HepG2 (cell line): ENCODE results near the gene PUS7. TPM values are rescaled to one million over a fixed set of nuclear protein-coding genes. Genes with fewer than 3 reads are reported as not detected.

Source experiments
- AKNA ChIP-seq: sonication (generic); formaldehyde crosslinking; IDR thresholded peaks from 2 replicates; pipeline ENCODE4 v1.4.0; 2020; ENCODE audit warnings: missing genetic modification reagents, borderline replicate concordance
- DMAP1 ChIP-seq: IDR thresholded peaks from 2 replicates; pipeline ENCODE4 v1.6.1; 2016
- E2F2 ChIP-seq: sonication (generic); formaldehyde crosslinking; IDR thresholded peaks from 2 replicates; pipeline ENCODE4 v1.4.0; 2020; ENCODE audit warnings: missing genetic modification reagents, borderline replicate concordance
- EHMT2 ChIP-seq: fragments of 200-600 bp; sonication (generic); IDR thresholded peaks from 2 replicates; pipeline ENCODE4 v1.7.0; 2017; ENCODE audit warnings: antibody characterized with exemption, low read depth, low read length, borderline replicate concordance
- HHEX ChIP-seq: IDR thresholded peaks from 2 replicates; pipeline ENCODE4 v1.6.1; 2016; ENCODE audit warnings: control low read depth
- MAZ ChIP-seq, 2 experiments: sonication (generic) in 1 of 2; formaldehyde crosslinking in 1 of 2; IDR thresholded peaks; 2 replicates each; pipeline versions ENCODE4 v1.5.0 to v1.6.1; 2012 to 2020; ENCODE audit warnings: low read depth in 2 of 2, mild to moderate bottlenecking in 2 of 2, borderline replicate concordance in 1 of 2, improper control_type of control experiment in 1 of 2, low read length in 1 of 2, missing genetic modification reagents in 1 of 2, moderate library complexity in 1 of 2
- MYNN ChIP-seq: sonication (generic); formaldehyde crosslinking; IDR thresholded peaks from 2 replicates; pipeline ENCODE4 v1.4.0; 2020; ENCODE audit warnings: mild to moderate bottlenecking, low read depth, missing genetic modification reagents
- NAIF1 ChIP-seq: sonication (generic); formaldehyde crosslinking; IDR thresholded peaks from 2 replicates; pipeline ENCODE4 v1.5.0; 2020; ENCODE audit warnings: mild to moderate bottlenecking, missing genetic modification reagents, borderline replicate concordance
- PCBP2 ChIP-seq: fragments of 200-400 bp; formaldehyde crosslinking; optimal IDR thresholded peaks from 2 replicates; pipeline ENCODE3; 2018; ENCODE audit warnings: low read length, low read depth; ENCODE audit not compliant: poor library complexity, severe bottlenecking
- SAP130 ChIP-seq: IDR thresholded peaks from 2 replicates; pipeline ENCODE4 v1.6.1; 2016; ENCODE audit warnings: low read depth
- TERF1 ChIP-seq: sonication (generic); formaldehyde crosslinking; IDR thresholded peaks from 2 replicates; pipeline ENCODE4 v1.8.0; 2022; ENCODE audit warnings: mild to moderate bottlenecking, missing genetic modification reagents, moderate library complexity
- THAP11 ChIP-seq: IDR thresholded peaks from 2 replicates; pipeline ENCODE4 v1.6.1; 2016; ENCODE audit warnings: missing biosample characterization, missing genetic modification reagents
- THRA ChIP-seq: sonication (generic); formaldehyde crosslinking; IDR thresholded peaks from 2 replicates; pipeline ENCODE4 v1.4.0; 2020; ENCODE audit warnings: missing genetic modification reagents, borderline replicate concordance
- ZFP91 ChIP-seq: sonication (generic); formaldehyde crosslinking; IDR thresholded peaks from 2 replicates; pipeline ENCODE4 v1.9.0; 2022; ENCODE audit warnings: missing genetic modification reagents, mild to moderate bottlenecking, borderline replicate concordance
- ZNF260 ChIP-seq: sonication (generic); formaldehyde crosslinking; IDR thresholded peaks from 2 replicates; pipeline ENCODE4 v1.4.0; 2020; ENCODE audit warnings: missing genetic modification reagents, low read depth, mild to moderate bottlenecking, borderline replicate concordance
- ZNF572 ChIP-seq: sonication (generic); formaldehyde crosslinking; IDR thresholded peaks from 2 replicates; pipeline ENCODE4 v1.5.1; 2020; ENCODE audit warnings: mild to moderate bottlenecking, missing genetic modification reagents
- ZNF792 ChIP-seq: IDR thresholded peaks from 2 replicates; pipeline ENCODE4 v1.6.1; 2016
- ZNF878 ChIP-seq: sonication (generic); formaldehyde crosslinking; IDR thresholded peaks from 2 replicates; pipeline ENCODE4 v1.8.1; 2023; ENCODE audit warnings: mild to moderate bottlenecking, missing genetic modification reagents, moderate library complexity
- polyA plus RNA-seq, 8 experiments: library from polyadenylated mRNA; depleted of rRNA in 3 of 8; stranded (reverse) in 7 of 8; unstranded in 1 of 8; fragments of >200 nt; fragmentation: Illumina TruSeq in 4 of 8; extraction: Trizol in 4 of 8; gene quantifications; 2 replicates each; pipeline versions ENCODE4 v1.2.1 to v1.2.3, GENCODE V29; 2011 to 2016; ENCODE audit warnings: low read depth in 4 of 8, missing spikeins in 1 of 8, mixed read lengths in 1 of 8; ENCODE audit not compliant: insufficient read depth in 1 of 8
- total RNA-seq, 5 experiments: library from RNA; depleted of rRNA; stranded (reverse); fragments of >200 nt; fragmentation: Illumina TruSeq; extraction: Trizol; gene quantifications; 2 replicates each; pipeline ENCODE4 v1.2.3, GENCODE V29; 2016; ENCODE audit warnings: low read depth in 1 of 5

PUS7 gene
- total and polyA plus RNA-seq, 2 of the 13 experiments (the other 11 are each of a cell fraction or from before 2014, with no cell fraction given) = 14.4 to 41.2 TPM

- TF ChIP-seq THRA = no peak
- no peak for TF ChIP-seq EHMT2
- TF ChIP-seq THAP11 (CRISPR knock-in tag) = peak; percentile 58; the same call in 1 of the 2 replicates
- TF ChIP-seq ZNF878 (CRISPR knock-in tag) = no peak
- TF ChIP-seq HHEX (CRISPR knock-in tag) = no peak
- no peak for TF ChIP-seq AKNA (CRISPR knock-in tag)
- no peak for TF ChIP-seq ZNF260 (CRISPR knock-in tag)
- TF ChIP-seq MAZ (IDR thresholded peaks at IDR 0.05; ENCODE audit: borderline replicate concordance, low read depth, low read length) = no peak
- TF ChIP-seq MAZ (CRISPR knock-in tag; IDR thresholded peaks at IDR 0.05; ENCODE audit: low read depth) = 0 out of 2 replicates have a peak, but pooled peaks have one; percentile 21
- 0 out of 2 replicates have a peak, but pooled peaks have one; percentile 55 for TF ChIP-seq TERF1
- TF ChIP-seq NAIF1 (CRISPR knock-in tag) = 0 out of 2 replicates have a peak, but pooled peaks have one; percentile 31
- no peak for TF ChIP-seq ZNF572
- no peak for TF ChIP-seq E2F2 (CRISPR knock-in tag)
- peak; percentile 79; the same call in 1 of the 2 replicates for TF ChIP-seq SAP130 (CRISPR knock-in tag)
- TF ChIP-seq PCBP2 = no peak
- TF ChIP-seq ZFP91 (CRISPR knock-in tag) = peak; percentile 75; the same call in 1 of the 2 replicates
- 0 out of 2 replicates have a peak, but pooled peaks have one; percentile 30 for TF ChIP-seq ZNF792
- no peak for TF ChIP-seq MYNN (CRISPR knock-in tag)
- peak; percentile 81 for TF ChIP-seq DMAP1 (CRISPR knock-in tag)
Measured at GRCh38 chr7:105521717-105522463, at the start of gene PUS7 (continued).
